ENCODE results near the gene KRT85. TPM values are rescaled to one million over a fixed set of nuclear protein-coding genes. Genes with fewer than 3 reads are reported as not detected.

Gene KRT85
- total and polyA plus RNA-seq, 2 donors from 2014 or later: 0.58 TPM; not detected in 1

DNA sequence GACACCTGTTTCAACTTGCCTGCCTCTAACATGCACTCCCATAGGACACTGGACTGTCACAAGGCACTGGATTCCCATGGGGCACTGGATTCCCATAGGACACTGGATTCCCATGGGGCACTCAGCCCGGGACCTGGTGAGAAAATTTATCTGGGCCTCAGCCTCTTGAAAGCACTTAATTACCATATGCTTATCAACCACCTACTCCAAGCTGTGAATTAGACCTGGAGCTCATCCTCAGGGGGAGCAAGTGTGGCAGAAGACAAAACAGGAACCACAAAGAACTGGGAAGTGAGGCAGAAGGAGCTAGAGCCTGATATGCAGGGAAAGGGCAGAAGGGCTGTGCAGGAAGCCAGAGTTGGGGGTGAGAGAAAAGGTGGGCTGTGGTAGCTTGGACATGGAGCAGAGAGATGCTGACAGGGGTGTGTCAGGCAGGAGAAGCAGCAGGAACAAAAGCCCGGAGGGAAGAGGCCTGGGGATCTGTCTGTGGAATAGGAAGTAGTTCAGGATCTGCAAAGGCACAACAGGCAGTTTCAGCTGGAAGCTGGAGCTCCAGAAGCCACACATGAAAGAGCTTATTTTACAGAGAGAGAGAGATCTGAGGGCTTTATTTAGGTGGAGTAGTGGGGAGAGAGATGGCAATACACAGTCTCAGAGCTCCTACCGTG, 35.7 kb upstream of the KRT85 start:
- no peak for FAIRE-seq

GRCh38 chr12:52402377-52402776, 35.1 kb upstream of the KRT85 start:
- intact Hi-C loops (cut with DNase I): no loop called here
- DNase-seq (peak in 1 of 5 donors; percentile 2), FAIRE-seq (no peak)
- Histone ChIP-seq H3K36me3 (ENCODE audit: control insufficient read depth in 2 of 3, insufficient read depth in 3 of 3, low read length in 3 of 3) (no peaks in the 10 kb centered on the region), H3K9me3 (ENCODE audit: control insufficient read depth in 2 of 3, insufficient read depth in 1 of 3, low read length in 3 of 3) (no peaks in the 10 kb centered on the region), H3K27me3 (ENCODE audit: control insufficient read depth, insufficient read depth, low read length) (no peaks in the 10 kb centered on the region), H3K27ac (ENCODE audit: low read depth in 2 of 2, low read length in 2 of 2) (no peak overlapping the region), H3K4me3 (ENCODE audit: low read length in 3 of 3) (no peak overlapping the region), H3K4me1 (ENCODE audit: control insufficient read depth in 2 of 3, insufficient read depth in 2 of 3, low read depth in 1 of 3, low read length in 3 of 3) (no peaks in the 10 kb centered on the region), H3K9ac (ENCODE audit: low read length in 3 of 3) (no peak overlapping the region)
- TF ChIP-seq, protein P1, sequence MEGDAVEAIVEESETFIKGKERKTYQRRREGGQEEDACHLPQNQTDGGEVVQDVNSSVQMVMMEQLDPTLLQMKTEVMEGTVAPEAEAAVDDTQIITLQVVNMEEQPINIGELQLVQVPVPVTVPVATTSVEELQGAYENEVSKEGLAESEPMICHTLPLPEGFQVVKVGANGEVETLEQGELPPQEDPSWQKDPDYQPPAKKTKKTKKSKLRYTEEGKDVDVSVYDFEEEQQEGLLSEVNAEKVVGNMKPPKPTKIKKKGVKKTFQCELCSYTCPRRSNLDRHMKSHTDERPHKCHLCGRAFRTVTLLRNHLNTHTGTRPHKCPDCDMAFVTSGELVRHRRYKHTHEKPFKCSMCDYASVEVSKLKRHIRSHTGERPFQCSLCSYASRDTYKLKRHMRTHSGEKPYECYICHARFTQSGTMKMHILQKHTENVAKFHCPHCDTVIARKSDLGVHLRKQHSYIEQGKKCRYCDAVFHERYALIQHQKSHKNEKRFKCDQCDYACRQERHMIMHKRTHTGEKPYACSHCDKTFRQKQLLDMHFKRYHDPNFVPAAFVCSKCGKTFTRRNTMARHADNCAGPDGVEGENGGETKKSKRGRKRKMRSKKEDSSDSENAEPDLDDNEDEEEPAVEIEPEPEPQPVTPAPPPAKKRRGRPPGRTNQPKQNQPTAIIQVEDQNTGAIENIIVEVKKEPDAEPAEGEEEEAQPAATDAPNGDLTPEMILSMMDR (IDR thresholded peaks at IDR 0.05; ENCODE audit: borderline replicate concordance, extremely low read depth, insufficient read depth): no peak

More for the DNA sequence above, 35.7 kb upstream of the KRT85 start:
- Histone ChIP-seq H3K9me3 (ENCODE audit: control insufficient read depth in 2 of 3, insufficient read depth in 1 of 3, low read length in 3 of 3) (no peaks in the 10 kb centered on the region), H3K4me1 (ENCODE audit: control insufficient read depth in 2 of 3, insufficient read depth in 2 of 3, low read depth in 1 of 3, low read length in 3 of 3) (no peaks in the 10 kb centered on the region), H3K27ac (ENCODE audit: low read depth in 2 of 2, low read length in 2 of 2) (no peak overlapping the region), H3K27me3 (ENCODE audit: control insufficient read depth, insufficient read depth, low read length) (no peaks in the 10 kb centered on the region), H3K4me3 (ENCODE audit: low read length in 3 of 3) (no peak overlapping the region), H3K36me3 (ENCODE audit: control insufficient read depth in 2 of 3, insufficient read depth in 3 of 3, low read length in 3 of 3) (no peaks in the 10 kb centered on the region), H3K9ac (ENCODE audit: low read length in 3 of 3) (no peak overlapping the region)
- intact Hi-C loops (cut with DNase I): no loop called here
- peak in 1 of 5 donors; percentile 14 for DNase-seq
- TF ChIP-seq, protein P1 (IDR thresholded peaks at IDR 0.05; ENCODE audit: borderline replicate concordance, extremely low read depth, insufficient read depth): no peak

DNA sequence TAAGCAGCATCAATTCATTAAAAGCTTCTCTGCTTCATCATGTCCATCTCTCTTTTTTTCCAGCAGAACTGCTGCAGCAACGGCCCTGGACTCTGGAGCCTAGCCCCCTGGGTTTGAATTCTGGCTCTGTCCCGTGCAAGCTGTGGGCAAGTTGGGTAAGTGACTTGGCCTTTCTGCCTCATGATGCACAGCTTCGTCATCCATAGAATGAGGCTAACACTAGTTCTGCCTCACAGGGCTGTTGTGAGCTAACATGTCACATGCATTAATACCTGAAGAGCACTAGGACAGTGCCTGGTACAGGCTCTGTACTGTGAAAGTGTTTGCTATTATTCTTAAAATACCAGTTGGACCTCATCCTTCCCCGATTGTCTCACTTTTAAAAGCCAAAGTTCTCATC, 34.6 kb upstream of the KRT85 start:
- no peak for FAIRE-seq
- TF ChIP-seq, protein P1 (IDR thresholded peaks at IDR 0.05; ENCODE audit: borderline replicate concordance, extremely low read depth, insufficient read depth): no peak
- H3K4me1 ChIP-seq (ENCODE audit: control insufficient read depth in 2 of 3, insufficient read depth in 2 of 3, low read depth in 1 of 3, low read length in 3 of 3): no peaks in the 10 kb centered on the region
- no peak overlapping the region for H3K4me3 ChIP-seq (ENCODE audit: low read length in 3 of 3)
- no peaks in the 10 kb centered on the region for H3K27me3 ChIP-seq (ENCODE audit: control insufficient read depth, insufficient read depth, low read length)
- DNase-seq: peak in 1 of 5 donors; percentile 3
- H3K36me3 ChIP-seq (ENCODE audit: control insufficient read depth in 2 of 3, insufficient read depth in 3 of 3, low read length in 3 of 3): no peaks in the 10 kb centered on the region
- H3K9me3 ChIP-seq (ENCODE audit: control insufficient read depth in 2 of 3, insufficient read depth in 1 of 3, low read length in 3 of 3): no peaks in the 10 kb centered on the region
- intact Hi-C loops (cut with DNase I): no loop called here
- no peak overlapping the region for H3K27ac ChIP-seq (ENCODE audit: low read depth in 2 of 2, low read length in 2 of 2)
- H3K9ac ChIP-seq (ENCODE audit: low read length in 3 of 3): no peak overlapping the region

Measured in kidney (tissue), 14 donors.